ENCODE data around the gene CAND1. TPM values are rescaled to one million over a fixed set of nuclear protein-coding genes. Genes with fewer than 3 reads are reported as not detected.
A peak's percentile ranks its signal among the peaks of the same experiment; 100 is the strongest.

The CAND1 gene
- total RNA-seq, 1 donor from 2014 or later = 70.4 TPM

- Histone ChIP-seq H3K4me3 (ENCODE audit: low read depth, low read length) (no peak overlapping the region), H3K36me3 (ENCODE audit: control insufficient read depth, insufficient read depth, low read length) (no peaks in the 10 kb centered on the region), H3K27me3 (ENCODE audit: control insufficient read depth, insufficient read depth, low read length) (no peaks in the 10 kb centered on the region)
- DNase-seq (ENCODE audit: low read depth) = no peak
- no peak for TF ChIP-seq CTCF (IDR thresholded peaks at IDR 0.05; ENCODE audit: insufficient read depth, low read length, poor library complexity, severe bottlenecking)
Observed at GRCh38 chr12:67364228-67364627, 95.1 kb downstream of the CAND1 start.

GRCh38 chr12:67365131-67365530 is 96.0 kb downstream of the CAND1 start:
- DNase-seq (ENCODE audit: low read depth) = no peak
- Histone ChIP-seq H3K4me3 (ENCODE audit: low read depth, low read length) (no peak overlapping the region), H3K36me3 (ENCODE audit: control insufficient read depth, insufficient read depth, low read length) (no peaks in the 10 kb centered on the region), H3K27me3 (ENCODE audit: control insufficient read depth, insufficient read depth, low read length) (no peaks in the 10 kb centered on the region)
- TF ChIP-seq CTCF (IDR thresholded peaks at IDR 0.05; ENCODE audit: insufficient read depth, low read length, poor library complexity, severe bottlenecking) = no peak

DNA sequence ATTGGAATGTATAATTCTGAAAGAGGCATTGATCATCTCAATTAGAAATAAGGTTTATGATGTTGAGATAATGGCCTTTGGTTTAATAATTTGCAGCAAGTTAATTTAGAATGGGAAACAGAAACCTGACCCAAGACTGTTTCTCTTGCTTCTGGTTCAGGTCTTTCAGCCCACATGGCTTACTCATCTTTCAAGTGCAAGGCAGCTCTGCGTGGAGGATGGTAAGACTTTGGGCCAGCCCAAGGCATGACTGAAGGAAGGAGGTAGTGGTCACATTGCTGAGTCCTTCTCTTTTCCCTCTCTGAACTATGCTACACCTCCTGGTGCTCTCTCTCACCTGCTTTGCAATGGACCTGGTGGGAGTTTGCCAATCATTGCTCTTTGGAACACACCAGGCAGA is 98.7 kb downstream of the CAND1 start:
- Histone ChIP-seq H3K27me3 (ENCODE audit: control insufficient read depth, insufficient read depth, low read length) (no peaks in the 10 kb centered on the region), H3K4me3 (ENCODE audit: low read depth, low read length) (no peak overlapping the region), H3K36me3 (ENCODE audit: control insufficient read depth, insufficient read depth, low read length) (no peaks in the 10 kb centered on the region)
- DNase-seq (ENCODE audit: low read depth) = peak; percentile 65
- TF ChIP-seq CTCF (IDR thresholded peaks at IDR 0.05; ENCODE audit: insufficient read depth, low read length, poor library complexity, severe bottlenecking) = no peak

Measured in kidney epithelial cell (primary cell).